Activated T-cell treated with anti-CD3 and anti-CD28 coated beads, Interleukin-2, amount 50 U/mL, for 48 hours (primary cell): Measurements from ENCODE around the gene WNT7B.

ENCODE experiments used
- DNase-seq, 2 experiments: peaks; one replicate each; pipeline ENCODE4 v3.0.0-alpha.2; 2020

Gene WNT7B

DNA sequence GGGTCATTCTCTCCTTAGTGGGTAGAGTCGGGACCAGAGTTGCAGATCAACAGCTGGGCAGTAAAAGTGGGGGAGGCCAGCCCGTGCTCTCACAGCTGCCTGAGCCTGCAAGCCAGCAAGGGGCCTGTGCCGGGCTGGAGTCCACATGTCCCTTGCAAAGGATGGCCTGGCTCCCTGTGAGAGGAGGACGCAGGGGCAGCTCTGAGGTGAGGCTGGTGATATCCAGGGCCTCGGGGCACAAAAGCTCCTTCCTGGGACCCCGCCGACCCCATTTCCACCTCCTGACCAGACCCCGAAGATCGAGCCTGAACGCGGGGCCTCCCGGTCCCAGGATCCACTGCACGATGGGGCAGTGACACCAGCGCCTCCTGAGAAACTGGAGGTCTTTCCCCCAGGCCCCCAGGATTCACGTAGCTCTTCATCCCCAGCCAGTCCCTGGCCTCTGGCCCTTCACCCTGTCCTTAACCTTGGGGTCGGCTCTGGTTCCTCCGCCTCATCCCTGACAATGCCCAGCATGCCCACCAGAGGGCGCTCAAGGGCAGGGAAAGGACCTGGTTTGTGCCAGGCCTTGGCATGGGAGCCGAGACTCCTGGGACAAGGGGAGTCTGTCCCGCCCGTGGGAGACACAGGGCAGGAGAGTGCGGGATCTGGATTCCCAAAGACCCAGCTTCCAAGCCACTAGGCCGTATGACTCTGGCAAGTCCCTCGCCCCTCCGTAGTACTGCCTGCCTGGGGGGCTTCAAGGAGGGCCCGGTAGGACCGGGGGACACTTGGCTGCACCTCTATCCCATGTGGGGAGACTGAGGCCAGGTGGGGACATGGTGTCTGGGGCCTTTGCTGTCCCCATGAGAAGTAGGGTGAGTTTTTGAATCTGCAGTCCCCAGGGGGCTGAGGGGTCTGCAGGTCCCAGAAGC is 17.8 kb upstream of the WNT7B start:
- peak; percentile 89 to 92 for DNase-seq

DNA sequence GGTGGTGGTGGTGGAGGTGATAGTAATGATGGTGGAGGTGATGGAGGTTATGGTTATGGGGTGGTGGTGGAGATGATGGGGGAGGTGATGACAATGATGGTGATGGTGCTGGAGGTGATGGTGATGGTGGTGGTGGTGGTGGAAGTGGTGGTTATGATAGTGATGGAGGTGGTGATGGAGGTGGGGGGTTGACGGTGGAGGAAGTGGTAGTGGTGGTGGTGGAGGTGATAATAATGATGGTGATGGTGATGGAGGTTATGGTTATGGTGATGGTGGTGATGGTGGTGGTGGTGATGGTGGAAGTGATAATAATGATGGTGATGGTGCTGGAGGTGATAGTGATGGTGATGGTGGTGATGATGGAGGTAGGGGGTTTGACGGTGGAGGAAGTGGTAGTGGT is 16.9 kb upstream of the WNT7B start:
- no peak for DNase-seq

GRCh38 chr22:45993143-45993692 is 16.3 kb upstream of the WNT7B start:
- DNase-seq: no peak

- DNase-seq: no peak
Observed at GRCh38 chr22:45992737-45993136, 15.8 kb upstream of the WNT7B start.

GRCh38 chr22:45991098-45991497 is 14.1 kb upstream of the WNT7B start:
- no peak for DNase-seq

GRCh38 chr22:45987136-45987861 is 10.3 kb upstream of the WNT7B start:
- no peak for DNase-seq

DNA sequence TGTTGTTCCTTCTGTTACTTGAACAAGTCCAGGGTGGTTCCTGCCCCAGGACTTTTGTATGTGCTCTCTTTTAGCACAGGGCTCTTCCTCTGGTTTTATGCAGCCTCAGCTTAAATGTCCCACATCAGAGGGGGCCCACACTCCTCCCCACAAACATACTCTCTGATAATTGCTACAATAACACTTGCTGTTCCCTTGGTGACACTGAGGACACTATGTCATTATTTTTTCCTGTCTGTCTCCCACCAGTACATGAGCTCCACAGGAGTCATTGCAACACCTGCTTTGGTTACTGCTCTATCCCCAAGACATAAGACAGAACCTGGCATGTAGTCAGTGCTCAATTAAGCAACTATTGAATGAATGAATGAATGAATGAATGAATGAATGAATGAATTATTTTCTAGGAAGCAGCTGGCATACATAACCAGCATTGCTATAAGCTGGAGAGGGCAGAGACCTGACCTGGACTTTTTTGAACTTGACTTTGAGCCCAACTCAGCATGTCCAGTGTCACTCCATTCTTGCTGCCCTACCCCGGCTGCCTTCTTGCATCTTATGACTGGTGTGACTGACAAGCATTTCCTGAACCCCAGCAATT is 7.5 kb upstream of the WNT7B start:
- no peak for DNase-seq

DNA sequence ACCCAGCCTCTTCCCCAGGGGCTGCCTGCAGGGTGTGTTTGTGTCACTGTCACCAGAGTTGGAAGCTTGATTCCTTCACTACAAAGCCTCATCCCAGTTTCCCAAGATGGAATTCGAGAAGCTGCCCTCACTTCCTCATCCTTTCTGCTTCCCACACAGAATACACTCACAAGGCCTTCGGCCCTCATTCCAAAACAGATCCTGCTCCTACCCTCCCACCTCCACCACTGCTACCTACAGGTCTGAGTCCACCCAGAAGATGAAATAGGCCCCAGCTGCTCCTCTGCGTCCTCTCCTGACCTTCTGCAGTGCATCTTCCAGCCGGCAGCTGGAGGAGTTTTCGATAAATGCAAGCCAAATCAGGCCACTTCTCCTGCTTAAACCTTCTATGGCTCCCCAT is 6.8 kb upstream of the WNT7B start:
- no peak for DNase-seq

- DNase-seq: no peak
Observed at GRCh38 chr22:45980761-45981160, 3.8 kb upstream of the WNT7B start.

DNA sequence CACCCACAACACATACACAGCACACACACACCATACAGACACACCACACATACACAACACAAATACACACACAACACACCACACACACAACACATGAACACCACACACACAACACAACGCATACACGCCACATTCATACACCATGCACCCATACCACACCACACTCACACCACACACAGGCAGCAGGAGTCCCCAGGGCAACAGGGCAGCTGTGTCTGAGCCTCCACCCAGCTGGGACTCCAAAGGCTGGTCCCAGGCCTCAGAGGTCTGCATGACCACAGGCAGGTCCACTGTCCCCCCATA is 3.3 kb upstream of the WNT7B start:
- DNase-seq: no peak

GRCh38 chr22:45978275-45978713 is 1.3 kb upstream of the WNT7B start:
- DNase-seq: no peak

DNA sequence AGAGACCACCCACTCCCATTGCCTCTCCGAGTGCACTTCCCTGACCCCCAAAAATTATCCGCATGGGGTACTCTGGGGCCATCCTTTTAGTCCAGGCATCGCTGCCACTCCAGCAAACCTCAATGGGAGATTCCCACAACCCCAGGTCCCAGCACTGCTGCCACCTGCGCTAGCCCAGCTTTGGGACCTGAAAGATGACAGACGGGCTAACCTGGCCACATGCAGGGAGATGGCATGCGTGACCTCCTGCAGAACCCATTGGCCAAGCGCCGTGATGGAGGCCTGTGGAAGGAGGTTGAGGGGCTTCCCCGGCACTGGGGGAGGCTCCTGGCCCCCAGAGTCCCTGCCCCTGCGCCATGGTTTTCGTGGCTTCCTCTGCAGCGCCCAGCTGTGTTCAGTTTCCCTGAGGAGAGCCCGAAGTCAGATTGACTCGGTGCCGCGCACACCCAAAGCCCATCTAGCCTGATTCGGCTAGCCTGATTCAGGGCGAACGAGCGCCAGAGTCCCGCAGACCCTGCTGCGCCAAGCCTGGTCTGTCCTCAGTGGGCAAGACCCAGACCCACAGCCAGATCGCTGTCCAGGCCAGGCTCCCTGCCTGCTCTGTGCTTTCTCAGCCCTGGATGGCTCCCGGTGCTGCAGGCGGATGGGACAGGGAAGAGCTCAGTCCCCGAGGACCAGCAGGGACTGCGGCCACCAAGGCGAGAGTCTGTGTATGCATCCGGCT is 751 bp upstream of the WNT7B start:
- DNase-seq: peak in 1 of 2 experiments; percentile 40

GRCh38 chr22:45976254-45977002 is 534 bp downstream of the WNT7B start:
- no peak for DNase-seq

GRCh38 chr22:45975164-45976161 is 1.5 kb downstream of the WNT7B start:
- peak in 1 of 2 experiments; percentile 31 for DNase-seq

DNA sequence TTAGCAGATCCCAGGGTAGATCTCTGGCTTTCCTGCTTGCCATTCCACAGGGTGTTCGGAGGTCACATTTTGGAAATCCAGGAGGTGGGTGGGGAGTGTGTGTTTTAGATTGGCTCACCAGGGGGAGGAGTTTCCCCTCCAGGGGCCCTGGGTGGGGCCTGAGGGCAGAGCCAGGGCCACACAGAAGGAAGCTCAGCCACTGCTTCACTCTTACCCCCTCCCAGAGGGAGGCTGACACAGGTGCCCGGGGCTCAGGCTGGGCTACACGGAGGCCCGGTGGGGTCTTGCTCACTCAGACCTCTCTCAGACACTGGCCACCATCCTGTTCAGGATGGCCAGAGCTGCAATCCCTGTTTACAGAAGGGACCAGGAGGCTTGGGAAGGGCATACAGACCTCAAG is 2.5 kb downstream of the WNT7B start:
- no peak for DNase-seq

- no peak for DNase-seq
Observed at GRCh38 chr22:45972889-45973253, 4.1 kb downstream of the WNT7B start.

- DNase-seq: no peak
Observed at GRCh38 chr22:45972091-45972888, 4.7 kb downstream of the WNT7B start.

DNA sequence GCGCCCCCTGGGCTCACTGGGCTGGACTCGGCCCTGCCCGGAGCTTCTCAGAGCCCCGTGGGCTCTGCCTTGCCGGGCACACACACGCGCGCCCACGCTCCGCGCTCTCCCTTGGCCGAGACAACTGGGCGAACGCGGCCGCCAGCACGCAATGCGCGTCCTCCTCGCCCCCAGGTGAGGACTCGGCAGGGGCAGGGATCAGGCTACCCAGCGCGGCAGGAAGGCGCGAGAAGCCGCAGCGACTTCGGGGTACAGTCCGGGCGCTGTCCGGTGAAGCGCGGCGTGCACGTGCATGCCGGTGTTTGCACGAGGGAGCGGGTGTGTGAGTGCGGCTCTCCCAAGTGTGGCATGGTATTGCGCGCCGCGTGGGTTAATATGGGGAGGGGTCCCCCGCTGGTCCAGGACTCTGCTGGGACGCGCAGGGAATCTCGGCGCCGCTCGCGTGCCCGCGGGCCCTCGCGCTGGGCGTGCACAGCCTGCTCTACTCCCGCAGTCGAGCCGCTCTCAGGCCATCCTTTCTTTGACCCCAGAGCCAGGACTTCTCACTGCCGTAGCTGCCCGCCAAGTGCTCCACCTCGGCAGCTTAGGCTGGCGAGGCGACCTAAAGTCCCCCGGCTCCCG is 5.4 kb downstream of the WNT7B start:
- DNase-seq: no peak

DNA sequence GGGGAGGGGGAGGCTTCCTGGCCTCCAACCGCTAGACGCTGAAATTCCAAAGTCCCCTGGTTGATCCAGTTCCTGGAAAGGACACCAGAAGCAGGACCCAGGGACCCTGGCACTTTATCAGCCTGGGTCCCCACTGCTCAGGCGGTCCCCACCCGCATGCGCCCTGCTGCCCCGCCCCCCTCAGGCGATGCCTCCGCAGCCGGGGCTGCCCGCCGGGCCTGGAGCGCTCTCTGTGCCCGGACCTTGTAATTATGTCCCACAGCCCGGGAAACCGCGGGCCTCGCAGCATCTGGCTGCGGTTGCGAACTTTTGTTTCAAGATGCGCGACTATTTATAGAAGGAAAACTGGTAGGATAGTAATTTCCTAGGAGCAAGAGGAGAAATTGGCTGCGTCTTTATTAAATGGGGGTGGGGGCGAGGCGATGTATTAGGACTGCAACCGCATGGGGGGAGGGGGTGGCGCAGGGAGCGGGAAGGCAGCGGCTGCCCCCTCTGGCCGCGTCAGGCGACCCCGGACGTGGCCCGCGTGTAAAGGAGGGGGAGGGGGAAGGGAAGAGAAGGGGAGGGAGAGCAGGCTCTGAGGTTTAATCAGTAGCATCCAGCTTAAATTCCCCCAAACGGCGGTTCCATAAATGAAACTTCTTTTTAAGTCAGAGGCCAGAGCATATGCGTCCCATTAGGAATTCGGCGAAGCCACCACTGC is 6.1 kb downstream of the WNT7B start:
- DNase-seq: no peak
